ENCODE data around the gene THPO.

Gene THPO

GRCh38 chr3:184366619-184367289 lies 11.3 kb downstream of the THPO start:
- H3K36me3 ChIP-seq (replicated peaks) = peaks cover 48% of the 10 kb centered on the region
- no peak for DNase-seq (ENCODE audit: low spot score in 2 of 2)
- in situ Hi-C loops (cut with MboI; ENCODE audit: low sequenced_read_pairs) = no loop called here
- peaks cover 9% of the 10 kb centered on the region for H3K4me1 ChIP-seq
- H3K4me3 ChIP-seq = no peak overlapping the region
- H3K27me3 ChIP-seq (ENCODE audit: low read depth) = no peaks in the 10 kb centered on the region
- no peaks in the 10 kb centered on the region for H3K9me3 ChIP-seq

DNA sequence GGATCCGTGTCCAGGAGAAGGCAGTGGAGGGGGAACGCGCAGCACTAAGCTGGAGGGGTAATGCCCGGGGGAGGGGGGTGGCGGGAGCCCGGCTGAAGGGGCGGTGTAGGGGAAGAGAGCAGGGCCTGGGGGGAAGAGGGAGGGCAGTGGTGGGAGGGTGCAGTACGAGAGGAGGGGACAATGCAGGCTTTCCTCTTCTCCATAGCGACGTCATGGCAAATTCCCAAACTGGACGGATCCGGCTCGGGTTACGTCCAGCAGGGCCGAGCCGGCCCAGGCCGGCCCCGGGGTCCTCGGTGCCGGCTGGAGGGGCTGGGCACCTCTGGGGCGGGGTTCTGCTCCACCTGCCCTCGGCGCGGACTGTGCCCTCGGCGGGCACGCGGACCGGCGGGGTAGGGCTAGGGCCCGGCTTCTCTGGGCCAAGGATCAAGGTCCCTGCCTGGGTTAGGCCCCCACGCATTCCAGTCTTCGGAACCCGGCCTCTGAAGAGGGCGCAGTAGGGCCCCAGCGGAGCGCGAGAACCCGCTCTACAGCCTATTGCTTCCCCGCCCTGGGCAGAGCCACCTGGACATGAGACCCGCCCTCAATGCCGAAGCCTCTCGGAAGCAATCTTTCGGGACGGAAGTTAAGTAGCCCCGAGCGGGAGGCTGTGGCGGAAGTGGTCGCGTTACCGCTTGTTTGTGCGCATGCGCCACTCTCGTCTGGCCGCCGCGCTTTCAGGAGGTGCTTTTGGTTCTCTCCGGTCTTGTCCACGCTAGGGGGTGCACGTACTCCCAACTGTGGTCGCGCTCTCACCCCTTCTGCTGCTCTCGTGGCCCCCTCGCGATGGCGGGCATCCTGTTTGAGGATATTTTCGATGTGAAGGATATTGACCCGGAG lies 15.1 kb downstream of the THPO start:
- peak overlapping the region; percentile 79 for H3K4me3 ChIP-seq
- DNase-seq (ENCODE audit: low spot score in 2 of 2) = peak; percentile 98
- peaks cover 45% of the 10 kb centered on the region for H3K36me3 ChIP-seq (replicated peaks)
- no peaks in the 10 kb centered on the region for H3K27me3 ChIP-seq (ENCODE audit: low read depth)
- peaks cover 19% of the 10 kb centered on the region for H3K4me1 ChIP-seq
- no peaks in the 10 kb centered on the region for H3K9me3 ChIP-seq
- in situ Hi-C loops (cut with MboI; ENCODE audit: low sequenced_read_pairs) = no loop called here

DNA sequence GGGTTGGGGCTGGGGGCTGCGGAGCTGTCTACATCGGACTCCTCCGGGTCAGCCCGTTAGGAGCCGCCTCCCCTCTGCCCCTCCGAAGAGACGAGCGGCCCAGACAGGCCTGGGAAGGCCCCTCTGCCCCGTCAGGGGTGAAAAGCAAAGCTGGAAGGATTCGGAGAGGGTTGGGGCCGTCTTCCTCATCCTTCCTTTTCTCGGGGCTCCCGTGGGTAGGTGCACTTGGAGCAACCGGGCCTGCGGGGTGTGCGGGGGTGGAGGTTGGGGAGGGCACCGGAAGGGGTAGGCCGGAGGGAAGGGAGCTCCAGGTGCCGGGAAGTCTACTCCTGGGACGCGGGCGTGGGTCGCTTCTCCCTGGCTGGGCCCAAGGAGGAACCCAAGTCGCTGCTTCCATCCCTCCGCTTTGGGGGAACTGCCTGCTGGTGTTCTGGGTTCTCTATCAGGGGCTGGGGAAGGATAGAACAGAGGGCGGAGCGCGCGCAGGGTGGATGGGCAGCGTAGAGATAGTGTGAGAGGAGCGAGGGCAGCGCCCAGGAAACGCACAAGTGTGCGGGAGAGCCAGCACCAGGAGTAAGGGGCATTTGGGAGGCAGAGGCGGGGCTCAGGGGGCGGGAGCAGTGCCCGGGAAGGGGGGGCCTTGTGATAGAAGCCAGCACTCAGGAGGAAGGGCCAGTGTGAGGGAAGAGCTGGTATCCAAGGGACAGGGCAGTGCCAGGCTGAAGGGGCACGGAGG lies 15.9 kb downstream of the THPO start:
- Histone ChIP-seq H3K4me1 (peaks cover 19% of the 10 kb centered on the region), H3K36me3 (replicated peaks) (peaks cover 47% of the 10 kb centered on the region), H3K27me3 (ENCODE audit: low read depth) (no peaks in the 10 kb centered on the region), H3K4me3 (peak overlapping the region; percentile 79), H3K9me3 (no peaks in the 10 kb centered on the region)
- no peak for DNase-seq (ENCODE audit: low spot score in 2 of 2)
- in situ Hi-C loops (cut with MboI; ENCODE audit: low sequenced_read_pairs) = no loop called here

GRCh38 chr3:184361532-184361931 lies 16.5 kb downstream of the THPO start, which contains the start of the genes CLCN2 and POLR2H:
Gene CLCN2 (minus strand): TSS chr3:184361605. CDS start chr3:184361479, 126 bp downstream.
Gene POLR2H (plus strand): TSS chr3:184361710. CDS start chr3:184363493, 1,783 bp downstream.
- DNase-seq (ENCODE audit: low spot score in 2 of 2) = peak; percentile 65 to 83
- peaks cover 47% of the 10 kb centered on the region for H3K36me3 ChIP-seq (replicated peaks)
- peak within 1 kb of the TSS; percentile 79 for H3K4me3 ChIP-seq
- no peaks in the 10 kb centered on the region for H3K9me3 ChIP-seq
- peaks cover 19% of the 10 kb centered on the region for H3K4me1 ChIP-seq
- in situ Hi-C loops (cut with MboI; ENCODE audit: low sequenced_read_pairs) = no loop called here
- no peaks in the 10 kb centered on the region for H3K27me3 ChIP-seq (ENCODE audit: low read depth)

- Histone ChIP-seq H3K9me3 (no peaks in the 10 kb centered on the region), H3K27me3 (ENCODE audit: low read depth) (no peaks in the 10 kb centered on the region), H3K4me3 (peak overlapping the region; percentile 79), H3K4me1 (peaks cover 19% of the 10 kb centered on the region), H3K36me3 (replicated peaks) (peaks cover 43% of the 10 kb centered on the region)
- in situ Hi-C loops (cut with MboI; ENCODE audit: low sequenced_read_pairs) = no loop called here
- no peak for DNase-seq (ENCODE audit: low spot score in 2 of 2)
These were observed 17.0 kb downstream of the THPO start for GRCh38 chr3:184360929-184361531.

DNA sequence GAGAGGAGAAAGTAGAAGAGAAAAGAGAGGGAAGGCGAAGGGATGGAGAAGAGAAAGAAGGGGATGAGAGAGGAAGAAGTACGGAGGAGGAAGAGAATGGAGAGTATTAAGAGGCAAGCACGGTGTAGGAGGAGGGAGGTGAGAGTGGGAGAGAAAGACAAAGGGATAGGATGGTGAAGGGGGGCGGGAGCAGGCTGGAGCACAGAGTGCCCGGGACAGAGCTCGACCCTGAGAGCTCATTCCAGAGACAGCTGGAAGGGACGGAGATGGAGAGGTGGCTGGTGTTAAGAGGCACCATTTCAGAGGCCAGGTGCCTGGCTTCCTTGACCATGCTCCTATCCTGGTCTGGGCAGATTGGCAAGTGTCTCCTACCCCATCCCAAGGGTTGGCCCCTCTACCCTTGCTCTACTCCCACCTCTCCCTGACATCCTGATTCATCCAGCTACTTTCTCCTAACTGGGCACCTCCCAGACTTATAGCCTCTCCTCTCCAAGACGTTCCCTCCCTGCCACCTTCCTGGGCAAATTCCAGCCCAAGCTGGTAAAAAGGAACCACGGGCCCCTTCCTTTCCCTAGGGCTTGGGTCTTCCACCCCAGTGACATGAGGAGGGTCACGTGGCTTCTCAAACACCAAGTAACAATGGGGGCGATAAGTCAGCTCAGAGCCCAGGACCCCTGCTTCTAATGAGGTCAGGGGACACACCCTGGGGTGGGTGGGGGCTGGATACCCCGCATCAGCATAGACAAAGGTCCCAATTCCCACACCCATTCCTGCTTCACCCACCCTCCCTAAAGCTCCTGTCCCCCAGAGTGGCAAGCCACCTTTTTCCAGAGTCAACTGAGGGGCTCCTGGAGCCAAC lies 17.7 kb downstream of the THPO start:
- DNase-seq (ENCODE audit: low spot score in 2 of 2) = peak in 1 of 2 experiments; percentile 45
- H3K4me1 ChIP-seq = peaks cover 19% of the 10 kb centered on the region
- H3K4me3 ChIP-seq = peak overlapping the region; percentile 79
- in situ Hi-C loops (cut with MboI; ENCODE audit: low sequenced_read_pairs) = no loop called here
- no peaks in the 10 kb centered on the region for H3K9me3 ChIP-seq
- H3K36me3 ChIP-seq (replicated peaks) = peaks cover 45% of the 10 kb centered on the region
- H3K27me3 ChIP-seq (ENCODE audit: low read depth) = no peaks in the 10 kb centered on the region

GRCh38 chr3:184359610-184360009 lies 18.4 kb downstream of the THPO start:
- H3K4me1 ChIP-seq = peaks cover 15% of the 10 kb centered on the region
- in situ Hi-C loops (cut with MboI; ENCODE audit: low sequenced_read_pairs) = no loop called here
- H3K4me3 ChIP-seq = no peak overlapping the region
- DNase-seq (ENCODE audit: low spot score in 2 of 2) = no peak
- peaks cover 44% of the 10 kb centered on the region for H3K36me3 ChIP-seq (replicated peaks)
- H3K9me3 ChIP-seq = no peaks in the 10 kb centered on the region
- no peaks in the 10 kb centered on the region for H3K27me3 ChIP-seq (ENCODE audit: low read depth)

DNA sequence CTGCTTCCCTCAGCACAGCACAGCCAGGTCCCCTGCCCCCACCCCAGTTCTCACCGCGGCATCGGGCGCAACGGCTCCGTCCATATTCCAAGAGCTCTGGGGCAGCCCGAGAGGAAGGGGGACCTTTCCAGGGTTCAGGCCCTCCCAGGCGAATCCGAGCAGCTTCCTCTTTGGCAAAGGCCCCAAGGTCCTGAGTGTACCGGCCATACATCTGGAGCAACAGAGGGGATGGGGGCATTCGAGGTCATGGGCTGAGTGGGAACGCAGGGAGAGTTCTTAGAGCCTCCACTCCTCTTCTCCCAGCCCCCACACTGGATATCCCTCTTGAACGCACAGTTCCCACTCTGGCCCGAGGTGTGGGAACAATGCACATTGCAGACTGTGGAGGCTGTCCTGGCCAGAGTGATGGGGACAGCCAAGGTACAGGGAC lies 19.1 kb downstream of the THPO start:
- H3K36me3 ChIP-seq (replicated peaks) = peaks cover 42% of the 10 kb centered on the region
- no peak for DNase-seq (ENCODE audit: low spot score in 2 of 2)
- peaks cover 10% of the 10 kb centered on the region for H3K4me1 ChIP-seq
- no peak overlapping the region for H3K4me3 ChIP-seq
- in situ Hi-C loops (cut with MboI; ENCODE audit: low sequenced_read_pairs) = no loop called here
- no peaks in the 10 kb centered on the region for H3K9me3 ChIP-seq
- no peaks in the 10 kb centered on the region for H3K27me3 ChIP-seq (ENCODE audit: low read depth)

- no peak overlapping the region for H3K4me3 ChIP-seq
- H3K4me1 ChIP-seq = peaks cover 10% of the 10 kb centered on the region
- in situ Hi-C loops (cut with MboI; ENCODE audit: low sequenced_read_pairs) = no loop called here
- no peaks in the 10 kb centered on the region for H3K9me3 ChIP-seq
- no peaks in the 10 kb centered on the region for H3K27me3 ChIP-seq (ENCODE audit: low read depth)
- H3K36me3 ChIP-seq (replicated peaks) = peaks cover 47% of the 10 kb centered on the region
- no peak for DNase-seq (ENCODE audit: low spot score in 2 of 2)
These were observed 19.8 kb downstream of the THPO start for GRCh38 chr3:184358124-184358767.

DNA sequence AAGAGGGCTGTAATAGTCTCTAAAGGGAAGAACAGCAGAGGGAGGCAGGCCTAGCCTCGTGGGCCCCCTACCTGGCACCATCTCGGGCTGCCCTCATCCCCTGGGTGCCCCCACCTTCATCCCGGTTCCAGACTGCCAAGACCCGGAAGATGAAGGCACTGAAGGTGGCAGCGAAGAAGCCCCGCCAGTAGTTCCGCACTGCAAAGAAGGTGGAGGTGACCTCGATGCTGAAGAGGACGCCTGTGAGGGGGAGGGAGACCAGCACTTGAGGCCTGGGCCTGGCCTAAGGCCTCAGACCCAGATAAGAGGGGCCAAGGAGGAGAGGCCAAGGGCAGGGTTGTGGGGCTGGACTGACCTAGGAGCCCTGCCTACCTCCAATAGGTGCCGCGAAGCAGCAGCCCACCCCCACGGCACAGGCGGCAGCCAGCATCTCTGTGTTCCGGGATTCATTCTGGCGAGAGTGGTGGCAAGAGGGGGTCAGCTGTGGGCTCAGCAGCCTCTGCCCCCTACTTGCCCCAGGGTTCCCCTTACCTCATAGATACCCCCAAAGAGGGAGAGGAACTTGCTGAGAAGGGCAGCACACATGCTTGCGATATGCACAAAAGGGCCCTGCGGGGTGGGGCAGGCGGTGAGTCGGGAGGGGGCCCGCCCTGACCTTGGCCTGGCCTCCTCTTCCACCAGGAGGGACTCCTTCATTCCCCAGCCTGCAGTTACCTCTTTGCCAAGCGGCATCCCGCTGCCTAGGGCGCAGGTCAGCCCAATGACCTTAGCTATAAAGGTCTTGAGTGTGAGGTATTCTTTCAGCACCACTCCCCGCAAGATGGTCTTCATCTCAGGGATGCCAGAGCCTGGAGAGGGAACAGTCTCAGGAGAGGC lies 20.5 kb downstream of the THPO start:
- in situ Hi-C loops (cut with MboI; ENCODE audit: low sequenced_read_pairs) = no loop called here
- Histone ChIP-seq H3K4me3 (no peak overlapping the region), H3K9me3 (no peaks in the 10 kb centered on the region), H3K36me3 (replicated peaks) (peaks cover 55% of the 10 kb centered on the region), H3K4me1 (peaks cover 10% of the 10 kb centered on the region), H3K27me3 (ENCODE audit: low read depth) (no peaks in the 10 kb centered on the region)
- DNase-seq (ENCODE audit: low spot score in 2 of 2) = no peak

- Histone ChIP-seq H3K27me3 (ENCODE audit: low read depth) (no peaks in the 10 kb centered on the region), H3K36me3 (replicated peaks) (peaks cover 74% of the 10 kb centered on the region), H3K4me3 (no peak overlapping the region), H3K9me3 (no peaks in the 10 kb centered on the region), H3K4me1 (peaks cover 6% of the 10 kb centered on the region)
- DNase-seq (ENCODE audit: low spot score in 2 of 2) = no peak
- in situ Hi-C loops (cut with MboI; ENCODE audit: low sequenced_read_pairs) = no loop called here
These were observed 22.6 kb downstream of the THPO start for GRCh38 chr3:184355261-184356040.
